Esophagus squamous epithelium (tissue), 5 donors: ENCODE results near the gene CDK5RAP1. TPM values are rescaled to one million over a fixed set of nuclear protein-coding genes. Genes with fewer than 3 reads are reported as not detected.
"Not testable (repeated sequence)": the region's sequence is repeated elsewhere in the genome, so short reads cannot be mapped to it uniquely, and the experiment has no call there.

ENCODE experiments used
- DNase-seq: peaks from one replicate; lab custom pipeline; 2025; lab: John Stamatoyannopoulos, UW
- H3K27ac ChIP-seq, 4 donors: fragments of 200-600 bp; sonication (generic); one replicate each; pipeline ENCODE4 v1.5.1; 2016 to 2019; ENCODE audit warnings: mild to moderate bottlenecking in 1 of 4
- H3K27me3 ChIP-seq, 4 donors: fragments of 200-600 bp; sonication (generic); 1 replicate in 3 of 4; 2 replicates in 1 of 4; pipeline versions ENCODE4 v1.5.1 to v1.6.0; 2017 to 2021; ENCODE audit warnings: antibody characterized with exemption in 1 of 4
- H3K36me3 ChIP-seq, 3 donors: fragments of 200-600 bp; sonication (generic); one replicate each; pipeline ENCODE4 v1.5.1; 2016 to 2019
- H3K4me1 ChIP-seq, 3 donors: fragments of 200-600 bp; sonication (generic); one replicate each; pipeline ENCODE4 v1.5.1; 2017 to 2019
- H3K4me3 ChIP-seq, 4 donors: fragments of 200-600 bp; sonication (generic); 1 replicate in 3 of 4; 2 replicates in 1 of 4; pipeline ENCODE4 v1.5.1; 2016 to 2019; ENCODE audit warnings: mild to moderate bottlenecking in 2 of 4, moderate library complexity in 1 of 4
- H3K9me3 ChIP-seq, 3 donors: fragments of 200-600 bp; sonication (generic); one replicate each; pipeline ENCODE4 v1.5.1; 2016 to 2019
- POLR2A ChIP-seq, 4 donors: fragments of 450-650 bp; IDR thresholded peaks; one replicate each; pipeline ENCODE4 v1.6.1; 2017; ENCODE audit warnings: antibody characterized with exemption in 4 of 4, mild to moderate bottlenecking in 4 of 4, moderate library complexity in 3 of 4
- WGBS, 2 donors: methylation state at CpG; one replicate each; pipeline ENCODE4 v1.1.5; 2018; 5-methylcytosine and 5-hydroxymethylcytosine counted together
- intact Hi-C: fragments of 100-400 bp; cut with DNase I; formaldehyde crosslinking; loops from one replicate; pipeline ENCODE4 v1.15.0; 2022
- total RNA-seq, 4 donors: library from RNA; depleted of rRNA; stranded (reverse); fragments of >200 nt; gene quantifications; one replicate each; pipeline ENCODE4 v1.1.0, GENCODE V29; 2016
- TF ChIP-seq, protein P1 (sequence below), 6 experiments: fragments of 450-650 bp in 4 of 6; fragments of 200-600 bp in 2 of 6; sonication (generic) in 2 of 6; IDR thresholded peaks; one replicate each; pipeline ENCODE4 v1.5.1; 2016 to 2019; ENCODE audit warnings: antibody characterized with exemption in 6 of 6, mild to moderate bottlenecking in 4 of 6, moderate library complexity in 4 of 6
- donor health status: DM: yes; HTN: yes; CAD: no.

Gene CDK5RAP1
- total RNA-seq, 4 donors from 2014 or later, result 13.5 to 23.2 (median 20.1) TPM

DNA sequence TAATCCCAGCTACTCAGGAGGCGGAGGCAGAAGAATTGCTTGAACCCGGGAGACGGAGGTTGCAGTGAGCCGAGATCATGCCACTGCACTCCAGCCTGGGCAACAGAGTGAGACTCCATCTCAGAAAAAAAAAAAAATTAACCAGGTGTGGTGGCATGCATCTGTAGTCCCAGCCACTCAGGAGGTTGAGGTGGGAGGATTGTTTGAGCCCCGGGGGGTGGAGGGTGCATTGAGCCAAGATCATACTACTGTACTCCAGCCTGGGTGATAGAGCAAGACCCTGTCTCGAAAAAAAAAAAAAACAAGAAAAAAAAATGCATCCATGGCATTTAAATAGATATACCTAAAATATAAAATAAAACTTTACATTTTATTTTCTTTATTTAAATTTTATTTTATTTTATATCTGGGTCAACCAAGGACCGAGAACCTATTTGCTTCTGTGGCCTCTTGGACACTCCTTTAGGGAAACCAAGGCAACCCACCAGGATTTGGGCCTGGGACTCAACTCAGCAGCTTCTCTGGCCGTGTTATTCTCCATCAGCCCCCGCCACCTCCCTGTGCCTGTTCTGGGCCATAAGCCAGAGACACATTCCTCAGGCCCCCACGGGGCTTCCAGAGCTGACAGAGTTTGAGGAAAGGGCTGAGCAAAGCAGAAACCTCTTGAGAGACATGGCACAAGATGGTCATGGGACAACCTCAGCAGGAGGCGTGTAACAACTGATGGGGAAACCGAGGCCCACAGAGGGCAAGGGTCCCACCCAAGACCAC is 36.0 kb upstream of the CDK5RAP1 start:
- no peak for DNase-seq
- H3K4me1 ChIP-seq, result peaks cover 0 to 40% (median 3%) of the 10 kb centered on the region in 3 donors
- H3K9me3 ChIP-seq, result no peaks in the 10 kb centered on the region
- 81 to 82% methylated on average over 10 to 11 of the region's 12 CpGs for WGBS, 2 donors
- TF ChIP-seq POLR2A (IDR thresholded peaks at IDR 0.05), result no peak
- TF ChIP-seq, protein P1, sequence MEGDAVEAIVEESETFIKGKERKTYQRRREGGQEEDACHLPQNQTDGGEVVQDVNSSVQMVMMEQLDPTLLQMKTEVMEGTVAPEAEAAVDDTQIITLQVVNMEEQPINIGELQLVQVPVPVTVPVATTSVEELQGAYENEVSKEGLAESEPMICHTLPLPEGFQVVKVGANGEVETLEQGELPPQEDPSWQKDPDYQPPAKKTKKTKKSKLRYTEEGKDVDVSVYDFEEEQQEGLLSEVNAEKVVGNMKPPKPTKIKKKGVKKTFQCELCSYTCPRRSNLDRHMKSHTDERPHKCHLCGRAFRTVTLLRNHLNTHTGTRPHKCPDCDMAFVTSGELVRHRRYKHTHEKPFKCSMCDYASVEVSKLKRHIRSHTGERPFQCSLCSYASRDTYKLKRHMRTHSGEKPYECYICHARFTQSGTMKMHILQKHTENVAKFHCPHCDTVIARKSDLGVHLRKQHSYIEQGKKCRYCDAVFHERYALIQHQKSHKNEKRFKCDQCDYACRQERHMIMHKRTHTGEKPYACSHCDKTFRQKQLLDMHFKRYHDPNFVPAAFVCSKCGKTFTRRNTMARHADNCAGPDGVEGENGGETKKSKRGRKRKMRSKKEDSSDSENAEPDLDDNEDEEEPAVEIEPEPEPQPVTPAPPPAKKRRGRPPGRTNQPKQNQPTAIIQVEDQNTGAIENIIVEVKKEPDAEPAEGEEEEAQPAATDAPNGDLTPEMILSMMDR (IDR thresholded peaks at IDR 0.05), result no peak
- no peak overlapping the region for H3K4me3 ChIP-seq
- H3K27me3 ChIP-seq, result no peaks in the 10 kb centered on the region
- intact Hi-C loops, result no loop called here
- peaks cover 0 to 5% (median 0%) of the 10 kb centered on the region in 3 donors for H3K36me3 ChIP-seq
- peak overlapping the region in 3 of 4 donors; percentile 62 to 67 (median 63) for H3K27ac ChIP-seq

DNA sequence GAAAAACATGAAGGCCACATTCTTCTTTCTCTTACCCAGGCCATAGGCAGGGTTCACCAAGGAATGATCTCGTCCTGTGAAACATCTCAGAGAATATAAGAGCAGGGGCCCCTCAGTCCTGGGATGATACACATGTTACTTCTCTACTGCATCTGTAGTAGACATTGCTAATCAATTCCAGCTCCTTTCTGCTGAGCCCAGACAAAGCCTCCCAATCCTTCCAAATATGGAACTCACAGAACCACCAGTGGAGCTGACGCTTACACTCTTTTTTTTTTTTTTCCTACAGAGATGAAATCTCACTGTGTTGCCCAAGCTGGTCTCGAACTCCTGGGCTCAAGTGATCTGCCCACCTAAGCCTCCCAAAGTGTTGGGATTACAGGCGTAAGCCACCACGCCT is 33.1 kb upstream of the CDK5RAP1 start:
- H3K27ac ChIP-seq, result peak overlapping the region; percentile 22 to 77 (median 72)
- H3K4me3 ChIP-seq, result no peak overlapping the region
- H3K4me1 ChIP-seq, result peaks cover 0 to 34% (median 6%) of the 10 kb centered on the region in 3 donors
- H3K9me3 ChIP-seq, result no peaks in the 10 kb centered on the region
- H3K27me3 ChIP-seq, result no peaks in the 10 kb centered on the region
- peaks cover 0 to 5% (median 0%) of the 10 kb centered on the region in 3 donors for H3K36me3 ChIP-seq
- DNase-seq, result no peak
- 83 to 91% methylated on average over 5 of the region's 5 CpGs for WGBS, 2 donors
- TF ChIP-seq, protein P1 (IDR thresholded peaks at IDR 0.05), result no peak
- no peak for TF ChIP-seq POLR2A (IDR thresholded peaks at IDR 0.05)
- intact Hi-C loops, result no loop called here

DNA sequence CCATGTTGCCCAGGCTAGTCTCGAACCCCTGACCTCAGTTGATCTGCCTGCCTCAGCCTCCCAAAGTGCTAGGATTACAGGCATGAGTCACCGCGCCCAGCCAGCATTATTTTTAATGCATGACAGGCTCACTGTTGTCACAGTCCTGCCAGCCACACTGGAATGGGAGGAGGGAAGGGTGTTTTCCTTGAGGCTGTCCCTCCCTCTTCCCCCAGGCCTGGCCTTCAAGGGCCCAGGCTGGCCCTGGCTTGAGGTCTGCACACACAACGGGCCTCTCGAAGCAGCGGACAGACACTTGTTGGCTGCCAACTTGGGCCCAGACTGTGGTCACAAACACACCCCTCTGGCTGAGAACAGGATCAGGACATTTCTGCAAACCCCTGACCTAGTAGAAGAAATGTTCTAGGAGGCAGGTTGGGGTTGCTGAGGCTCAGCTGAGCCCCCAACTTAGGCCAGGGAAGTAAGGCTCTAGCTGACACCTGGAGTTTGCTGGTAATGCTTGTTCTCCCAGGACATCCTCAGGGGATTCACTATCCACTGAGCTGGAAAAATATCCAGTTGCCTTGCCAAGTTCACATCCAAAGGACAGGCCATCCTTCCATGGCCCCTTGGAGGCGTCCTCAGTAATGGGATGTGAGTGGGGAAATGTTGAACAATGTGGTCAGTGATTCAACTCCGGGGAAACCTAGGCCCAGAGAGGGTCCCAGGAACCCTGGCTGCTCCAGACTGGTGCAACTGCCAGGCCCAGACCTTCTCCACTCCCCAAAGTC is 32.3 kb upstream of the CDK5RAP1 start:
- 65 to 68% methylated on average over 3 to 4 of the region's 8 CpGs for WGBS, 2 donors
- no peaks in the 10 kb centered on the region for H3K9me3 ChIP-seq
- DNase-seq, result no peak

DNA sequence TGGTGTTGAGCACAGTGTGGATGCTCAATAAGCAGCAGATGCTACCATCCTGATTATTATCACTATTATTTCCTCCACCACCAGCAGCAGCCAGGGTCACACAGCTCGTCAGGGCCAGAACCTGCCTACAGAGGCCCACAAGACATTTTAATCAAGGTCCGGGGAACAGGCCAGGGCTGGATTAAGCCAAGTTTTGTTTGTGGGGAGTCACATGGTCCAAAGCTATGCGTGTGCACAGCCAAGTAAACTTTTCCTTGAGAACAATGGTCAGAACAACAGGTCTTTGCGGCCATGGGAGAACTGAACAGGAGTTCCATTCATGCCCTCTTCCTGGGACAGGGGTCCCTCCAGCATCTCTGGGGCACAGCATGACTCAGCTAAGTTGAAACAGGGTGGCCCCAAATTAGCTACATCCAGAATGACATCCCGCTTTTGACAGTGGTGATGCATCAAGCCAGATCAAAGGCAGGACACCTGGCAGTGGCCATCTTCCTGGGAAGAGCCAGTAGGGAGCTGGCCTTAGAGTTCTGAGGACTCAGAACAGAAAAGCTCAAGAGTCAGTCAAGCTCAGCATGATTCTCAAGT is 30.6 kb upstream of the CDK5RAP1 start:
- Histone ChIP-seq H3K9me3 (no peaks in the 10 kb centered on the region), H3K4me1 (peaks cover 0 to 28% (median 6%) of the 10 kb centered on the region in 3 donors), H3K27me3 (no peaks in the 10 kb centered on the region), H3K27ac (peak overlapping the region in 3 of 4 donors; percentile 70 to 74 (median 74)), H3K4me3 (no peak overlapping the region), H3K36me3 (peaks cover 0 to 5% (median 0%) of the 10 kb centered on the region in 3 donors)
- intact Hi-C loops, result no loop called here
- WGBS, 2 donors, result 49 to 54% methylated on average over 5 of the region's 5 CpGs
- no peak for DNase-seq
- no peak for TF ChIP-seq POLR2A (IDR thresholded peaks at IDR 0.05)
- TF ChIP-seq, protein P1 (IDR thresholded peaks at IDR 0.05), result no peak

More for the DNA sequence above, 32.3 kb upstream of the CDK5RAP1 start:
- peaks cover 0 to 5% (median 0%) of the 10 kb centered on the region in 3 donors for H3K36me3 ChIP-seq
- no peaks in the 10 kb centered on the region for H3K27me3 ChIP-seq
- no peak overlapping the region for H3K4me3 ChIP-seq
- H3K27ac ChIP-seq, result peak overlapping the region; percentile 22 to 77 (median 72)
- TF ChIP-seq, protein P1 (IDR thresholded peaks at IDR 0.05), result no peak
- no peak for TF ChIP-seq POLR2A (IDR thresholded peaks at IDR 0.05)
- peaks cover 0 to 34% (median 6%) of the 10 kb centered on the region in 3 donors for H3K4me1 ChIP-seq
- intact Hi-C loops, result no loop called here

DNA sequence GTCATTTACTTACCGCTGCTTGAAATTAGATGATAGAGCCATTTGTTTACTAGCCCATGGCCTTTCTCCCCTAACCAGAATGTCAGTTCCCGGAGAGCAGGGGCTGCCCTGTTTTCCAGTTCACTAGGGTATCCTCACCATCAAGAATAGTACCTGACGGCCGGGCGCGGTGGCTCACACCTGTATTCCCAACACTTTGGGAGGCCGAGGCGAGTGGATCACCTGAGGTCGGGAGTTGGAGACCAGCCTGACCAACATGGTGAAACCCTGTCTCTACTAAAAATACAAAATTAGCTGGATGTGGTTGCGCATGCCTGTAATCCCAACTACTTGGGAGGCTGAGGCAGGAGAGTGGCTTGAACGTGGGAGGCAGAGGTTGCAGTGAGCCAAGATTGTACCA is 22.6 kb upstream of the CDK5RAP1 start:
- Histone ChIP-seq H3K4me1 (peaks cover 0 to 22% (median 8%) of the 10 kb centered on the region in 3 donors), H3K27ac (peak overlapping the region; percentile 62 to 87 (median 80))
- H3K27me3 ChIP-seq, intact Hi-C loops, H3K9me3 ChIP-seq, H3K4me3 ChIP-seq, DNase-seq, H3K36me3 ChIP-seq: not testable (repeated sequence)
- 84 to 87% methylated on average over 4 to 9 of the region's 11 CpGs for WGBS, 2 donors
